ENCODE measurements around the gene TRIM6.
"Not testable (repeated sequence)": the region's sequence is repeated elsewhere in the genome, so short reads cannot be mapped to it uniquely, and the experiment has no call there.

TRIM6 gene

DNA sequence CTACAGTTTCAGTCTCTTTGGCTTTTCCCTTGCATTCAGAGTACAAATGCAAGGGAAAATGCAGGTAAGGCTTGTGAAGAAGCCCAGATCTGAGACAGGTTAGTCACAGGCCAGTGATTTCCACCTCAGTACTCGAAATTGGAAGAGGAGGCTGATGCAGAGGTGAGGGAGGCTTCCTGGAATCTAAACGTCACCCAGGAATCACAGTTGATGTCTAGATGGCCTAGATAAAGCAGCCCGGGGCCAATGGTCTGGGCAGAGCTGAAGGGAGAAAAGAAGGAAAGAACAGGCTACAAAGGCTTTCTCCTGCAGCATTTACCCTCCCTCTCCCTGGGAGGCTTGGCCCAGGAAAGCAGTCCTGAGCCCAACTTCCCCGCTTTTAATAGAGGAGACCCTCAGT lies 8.5 kb downstream of the TRIM6 start:
- no peak for DNase-seq (ENCODE audit: low read depth)

DNA sequence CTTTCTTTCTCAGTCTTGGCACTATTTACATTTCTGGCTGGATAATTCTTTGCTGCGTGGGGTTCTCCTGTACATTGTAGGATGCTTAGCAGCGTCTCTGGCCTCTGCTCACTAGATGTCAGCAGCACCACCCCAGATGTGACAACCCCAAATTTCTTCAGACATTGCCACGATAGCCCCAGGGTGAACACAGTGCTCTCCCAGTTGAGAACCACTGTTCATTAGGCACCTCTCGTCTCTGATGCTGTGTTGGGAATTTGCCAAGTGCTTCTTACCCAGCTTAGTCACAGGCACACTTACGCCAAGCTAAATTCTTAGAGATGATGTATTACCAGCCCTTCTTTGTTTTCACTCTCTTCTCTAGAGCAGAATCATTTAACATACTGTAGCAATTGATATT lies 9.4 kb downstream of the TRIM6 start:
- no peak for DNase-seq (ENCODE audit: low read depth)

DNA sequence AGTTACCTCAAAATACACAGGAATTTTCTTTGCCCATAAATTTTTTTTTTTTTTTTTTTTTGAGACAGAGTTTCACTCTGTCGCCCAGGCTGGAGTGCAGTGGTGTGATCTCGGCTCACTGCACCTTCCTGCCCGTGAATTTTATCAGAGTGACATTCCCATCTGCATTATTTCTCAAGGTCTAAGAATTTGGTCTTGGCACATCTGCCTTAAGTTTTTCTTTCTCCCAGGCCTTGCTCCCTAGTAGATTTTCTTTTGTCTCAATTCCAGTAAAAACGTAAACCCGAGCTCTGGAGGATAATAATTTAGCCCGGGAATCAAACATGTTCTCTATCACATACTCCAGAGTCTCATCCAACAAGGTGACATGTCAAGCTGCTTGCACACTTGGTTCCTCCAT lies 12.4 kb downstream of the TRIM6 start:
- no peak for DNase-seq (ENCODE audit: low read depth)

DNA sequence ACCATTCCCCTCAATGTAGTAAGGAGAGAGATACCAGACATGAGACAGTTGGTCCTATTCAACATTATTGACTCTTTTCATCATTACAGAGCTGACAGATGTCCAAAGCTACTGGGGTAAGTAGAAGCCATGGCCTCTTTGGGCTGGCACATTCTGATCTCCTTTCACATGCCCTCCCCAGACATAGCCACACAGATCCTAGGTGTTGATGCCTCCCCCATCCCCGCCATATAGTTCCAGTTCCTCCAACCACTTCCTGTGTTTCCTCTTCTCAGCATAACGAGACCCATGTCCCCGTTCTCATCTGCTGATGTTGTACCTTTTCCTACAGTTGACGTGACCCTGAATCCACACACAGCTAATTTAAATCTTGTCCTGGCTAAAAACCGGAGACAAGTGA lies 14.0 kb downstream of the TRIM6 start:
- no peak for DNase-seq (ENCODE audit: low read depth)

DNA sequence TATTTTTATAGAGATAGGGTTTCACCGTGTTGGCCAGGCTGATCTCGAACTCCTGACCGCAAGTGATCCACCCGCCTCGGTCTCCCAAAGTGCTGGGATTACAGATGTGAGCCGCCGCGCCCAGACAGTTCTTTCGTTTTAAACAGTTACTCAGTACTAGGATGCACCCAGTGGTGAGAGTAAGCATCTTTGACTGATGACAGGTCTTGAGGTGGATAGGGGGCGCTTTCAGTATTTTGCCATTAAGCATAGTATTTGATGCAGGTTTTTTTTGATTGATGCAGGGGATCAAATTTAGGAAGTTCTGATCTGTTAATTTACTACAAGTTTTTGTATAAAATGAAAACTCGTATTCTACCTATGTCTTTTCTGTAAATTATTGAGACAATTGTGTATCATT lies 15.2 kb downstream of the TRIM6 start:
- no peak for DNase-seq (ENCODE audit: low read depth)

DNA sequence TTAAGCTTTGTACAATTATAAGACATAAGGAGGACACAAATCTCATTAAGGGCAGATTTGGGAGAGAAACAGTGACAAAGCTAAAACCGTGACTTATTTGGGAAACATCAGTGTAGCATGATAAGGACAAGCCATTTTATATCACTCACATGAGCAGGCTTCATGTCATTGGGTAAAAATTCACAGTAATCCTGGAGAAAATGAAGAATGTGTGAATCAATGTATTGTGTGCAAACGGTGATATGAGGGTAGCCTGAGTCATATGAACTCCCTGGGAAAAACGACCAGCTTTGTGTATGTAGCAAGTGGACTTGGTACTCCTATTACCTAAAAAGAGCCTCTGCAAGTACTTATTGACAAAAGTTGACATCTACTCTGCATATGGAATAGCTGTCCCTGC lies 22.4 kb downstream of the TRIM6 start:
- no peak for DNase-seq (ENCODE audit: low read depth)

DNA sequence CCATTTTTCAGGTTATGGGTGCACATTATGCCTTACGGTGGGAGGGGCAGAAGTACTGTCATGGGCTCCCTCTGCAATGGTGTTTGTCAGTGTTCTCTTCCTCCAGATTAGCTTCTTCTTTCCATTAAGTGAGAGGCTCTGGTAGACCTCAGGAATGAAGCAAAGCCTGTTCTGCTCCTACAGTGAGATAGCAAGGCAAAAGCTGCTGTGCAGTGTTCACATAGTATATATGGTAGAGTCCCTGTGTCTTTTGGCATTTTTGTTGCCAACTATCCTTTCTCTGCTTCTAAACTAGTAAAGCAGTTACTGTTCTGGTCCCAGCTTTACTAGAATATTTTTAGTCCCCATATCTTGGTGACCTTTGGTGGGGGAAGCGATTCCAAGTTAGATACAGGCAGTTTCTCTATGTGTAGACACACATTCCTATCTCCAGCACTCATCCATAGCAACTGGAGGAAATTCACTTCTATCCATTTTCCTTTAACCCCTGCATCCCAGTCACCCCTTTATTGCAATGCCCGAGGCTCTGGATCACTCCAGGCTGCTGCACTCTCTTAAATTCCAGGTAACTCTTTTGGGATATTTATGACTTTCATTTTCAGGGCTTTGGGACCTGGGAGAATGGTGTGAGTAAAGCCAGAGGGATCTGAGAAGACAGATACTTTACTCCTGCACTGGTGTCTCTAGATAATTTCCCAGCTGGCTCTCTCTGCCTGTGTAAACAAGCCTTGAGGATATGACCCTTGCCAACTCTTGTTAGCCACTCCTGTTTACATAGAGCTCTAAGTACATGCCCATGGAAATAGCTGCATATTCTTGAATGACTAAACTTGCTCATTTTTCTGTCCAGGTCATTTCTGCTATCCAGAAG lies 24.4 kb downstream of the TRIM6 start:
- no peak for DNase-seq (ENCODE audit: low read depth)

DNA sequence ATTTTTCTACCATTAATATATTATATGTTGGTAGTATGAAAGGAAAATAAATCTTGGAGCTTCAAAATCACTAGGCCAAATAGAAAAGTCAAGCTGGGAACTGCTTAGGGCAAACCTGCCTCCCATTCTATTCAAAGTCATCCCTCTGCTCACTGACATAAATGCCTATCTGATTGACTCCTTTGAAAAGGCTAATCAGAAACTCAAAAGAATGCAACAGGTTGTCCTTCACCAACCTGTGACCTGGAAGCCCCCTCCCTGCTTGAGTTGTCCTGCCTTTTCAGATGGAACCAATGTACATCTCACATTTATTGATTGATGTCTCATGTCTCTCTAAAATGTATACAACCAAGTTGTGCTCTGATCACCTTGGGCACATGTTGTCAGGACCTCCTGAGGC lies 25.1 kb downstream of the TRIM6 start:
- DNase-seq (ENCODE audit: low read depth), result no peak

DNA sequence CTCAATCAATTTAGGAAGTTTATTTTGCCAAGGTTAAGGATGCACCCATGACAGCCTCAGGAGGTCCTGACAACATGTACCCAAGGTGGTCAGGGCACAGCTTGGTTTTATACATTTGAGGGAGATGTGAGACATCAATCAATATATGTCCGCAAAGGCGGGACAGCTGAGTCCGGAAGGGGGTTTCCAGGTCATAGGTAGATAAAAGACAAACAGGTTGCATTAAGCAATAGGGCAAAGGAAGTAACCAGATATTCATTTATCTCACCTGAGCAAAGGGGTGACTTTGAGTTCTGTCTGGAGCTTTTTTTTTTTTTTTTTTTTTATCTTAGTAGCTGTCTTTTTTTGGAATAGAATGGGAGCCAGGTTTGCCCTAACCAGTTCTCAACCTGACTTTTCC lies 26.4 kb downstream of the TRIM6 start:
- DNase-seq (ENCODE audit: low read depth), result no peak

DNA sequence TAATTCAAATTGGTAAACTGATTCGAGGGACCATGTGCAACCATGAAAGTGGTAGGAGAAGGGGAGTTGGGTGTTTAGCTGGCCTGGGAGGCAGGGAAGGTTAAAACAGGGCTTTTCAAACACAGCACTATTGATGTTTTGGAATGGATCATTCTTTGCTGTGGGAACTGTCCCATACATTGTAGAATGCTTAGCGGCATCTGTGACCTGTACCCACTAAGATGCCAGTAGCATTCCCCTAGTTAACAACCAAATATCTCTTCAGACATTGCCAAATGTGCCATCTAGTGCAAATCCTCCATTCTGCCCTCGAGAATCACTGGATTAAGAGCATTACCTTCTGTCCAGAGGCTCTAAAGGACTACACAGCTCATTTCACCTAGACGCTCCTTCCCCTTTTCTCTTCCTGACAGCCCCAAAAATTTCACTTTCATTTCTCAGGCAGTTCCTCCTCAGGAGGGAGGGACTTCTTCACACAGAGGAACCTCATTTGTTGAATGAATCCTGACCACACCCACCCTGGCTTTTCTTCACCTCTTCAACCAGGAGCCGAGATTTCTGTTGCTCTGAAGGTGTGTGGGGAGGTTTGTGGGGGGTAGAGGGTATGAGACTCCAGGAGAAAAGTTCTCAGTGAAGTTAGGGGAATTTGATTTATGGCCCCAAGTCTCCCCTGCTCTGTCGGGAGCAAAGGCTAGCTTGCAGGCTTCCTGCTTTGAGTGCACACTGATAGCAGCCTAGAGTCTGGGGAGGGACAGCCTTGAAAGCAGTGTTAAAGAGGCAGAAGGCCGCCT lies 28.2 kb downstream of the TRIM6 start, which contains the start of gene TRIM34:
TSS of gene TRIM34 (plus strand) at position 513 of the 791 bp plus-strand sequence. CDS start 7,331 bp downstream, outside the sequence.
- DNase-seq (ENCODE audit: low read depth), result peak; percentile 37

DNA sequence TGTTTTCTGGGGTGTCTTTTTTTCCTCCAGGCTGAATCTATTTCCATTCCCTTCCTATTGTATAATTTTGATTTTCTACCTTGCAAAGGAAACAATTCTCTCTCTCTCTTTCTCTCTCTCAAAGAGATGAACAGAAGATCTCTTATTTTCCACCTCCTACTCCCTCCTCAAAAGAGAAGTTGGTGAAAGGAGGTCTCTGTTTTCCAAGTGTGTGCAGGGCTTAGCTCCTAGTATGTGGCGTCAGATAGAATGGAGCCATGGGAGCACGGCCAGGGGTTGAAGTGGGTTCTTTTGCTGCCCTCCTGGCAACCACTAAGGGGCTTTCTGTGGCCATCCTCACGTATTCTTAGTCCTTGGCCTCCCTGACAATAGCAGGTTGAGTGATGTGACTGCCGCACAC lies 28.8 kb downstream of the TRIM6 start:
- no peak for DNase-seq (ENCODE audit: low read depth)

DNA sequence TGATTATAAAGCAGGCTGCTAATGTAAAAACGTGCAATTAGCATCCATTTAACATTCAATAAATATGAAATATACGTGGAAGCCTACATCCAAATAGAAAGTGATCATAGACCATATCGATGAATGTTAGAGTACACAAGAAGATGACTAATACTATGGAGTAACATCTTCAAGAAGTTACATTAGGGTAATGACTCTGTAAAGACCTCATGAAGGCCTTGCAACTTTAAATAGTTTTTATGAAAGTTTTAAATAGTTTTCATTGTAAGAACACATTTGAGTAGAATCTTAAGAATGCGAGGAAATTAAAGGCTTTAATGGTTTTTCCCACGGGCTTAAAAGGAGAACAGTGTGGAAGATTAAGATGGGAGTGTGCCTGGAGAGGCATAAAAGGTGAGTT lies 29.8 kb downstream of the TRIM6 start:
- no peak for DNase-seq (ENCODE audit: low read depth)

DNA sequence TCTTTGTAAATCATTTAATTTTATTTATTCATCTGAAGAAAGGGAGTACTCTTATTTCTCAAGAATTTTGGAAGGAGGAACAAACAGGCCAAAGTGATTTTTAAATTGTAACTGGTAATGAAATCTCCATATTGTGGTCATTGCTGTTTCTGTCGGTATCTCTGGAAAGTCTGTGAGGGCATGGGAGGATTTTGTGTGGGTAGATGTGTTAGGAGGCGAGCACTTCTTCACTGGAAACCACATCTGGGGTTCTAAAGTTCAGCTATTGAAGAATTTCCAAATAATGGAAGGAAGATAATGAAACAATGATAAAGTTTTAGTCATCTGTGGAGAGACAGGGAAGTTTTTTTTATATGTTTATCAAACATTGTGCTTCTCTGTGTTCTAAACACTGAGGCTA lies 35.0 kb downstream of the TRIM6 start:
- no peak for DNase-seq (ENCODE audit: low read depth)

DNA sequence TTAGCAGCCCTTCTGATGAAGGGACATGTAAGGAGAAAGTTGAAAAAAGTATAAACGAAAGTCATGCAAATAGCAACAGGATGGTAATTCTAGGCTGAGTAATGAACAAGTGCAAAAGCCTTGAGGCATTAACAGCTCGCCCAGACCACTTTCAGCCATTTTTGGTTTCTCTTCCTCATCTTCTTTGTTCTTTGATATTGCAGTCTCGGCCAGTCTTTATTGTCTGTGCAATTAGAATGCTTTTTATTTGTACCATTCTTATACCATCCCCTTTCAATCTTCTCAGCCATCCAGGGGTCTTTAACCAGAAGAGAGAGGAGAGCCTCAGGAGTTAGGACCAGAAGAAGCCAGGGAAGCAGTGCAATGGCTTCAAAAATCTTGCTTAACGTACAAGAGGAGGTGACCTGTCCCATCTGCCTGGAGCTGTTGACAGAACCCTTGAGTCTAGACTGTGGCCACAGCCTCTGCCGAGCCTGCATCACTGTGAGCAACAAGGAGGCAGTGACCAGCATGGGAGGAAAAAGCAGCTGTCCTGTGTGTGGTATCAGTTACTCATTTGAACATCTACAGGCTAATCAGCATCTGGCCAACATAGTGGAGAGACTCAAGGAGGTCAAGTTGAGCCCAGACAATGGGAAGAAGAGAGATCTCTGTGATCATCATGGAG lies 35.7 kb downstream of the TRIM6 start:
- no peak for DNase-seq (ENCODE audit: low read depth)

DNA sequence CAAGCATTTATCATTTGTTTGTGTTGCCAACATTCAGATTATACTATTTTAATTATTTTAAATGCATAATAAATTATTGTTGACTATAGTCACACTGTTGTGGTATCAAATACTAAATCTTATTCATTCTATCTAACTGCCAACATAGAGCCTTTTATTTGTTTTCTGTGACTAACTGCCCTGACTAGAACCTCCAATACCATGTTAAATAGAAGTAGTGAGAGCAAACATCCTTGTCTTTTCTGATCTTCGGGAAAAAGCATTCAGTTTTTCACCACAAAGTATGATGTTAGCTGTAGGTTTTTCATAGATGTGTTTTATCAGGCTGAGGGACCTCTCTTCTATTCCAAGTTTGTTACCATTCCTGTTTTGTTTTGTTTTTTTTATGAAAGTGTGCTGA lies 43.5 kb downstream of the TRIM6 start:
- DNase-seq (ENCODE audit: low read depth), result no peak

DNA sequence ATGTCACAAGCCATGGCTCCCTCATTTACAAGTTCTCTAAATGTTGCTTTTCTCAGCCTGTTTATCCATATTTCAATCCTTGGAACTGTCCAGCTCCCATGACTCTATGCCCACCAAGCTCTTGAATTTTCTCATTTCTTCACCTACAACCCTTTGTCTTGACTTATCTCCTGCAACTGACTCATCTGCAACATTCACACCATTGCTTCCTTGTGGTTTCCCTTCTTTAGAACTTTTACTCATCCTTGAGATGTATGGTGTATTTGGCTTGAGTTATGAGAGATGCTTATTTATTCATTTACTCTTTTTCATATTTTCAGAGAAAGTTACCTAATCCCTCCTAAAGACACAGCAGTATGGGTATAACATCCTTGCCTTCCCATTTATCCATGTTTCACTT lies 47.1 kb downstream of the TRIM6 start:
- no peak for DNase-seq (ENCODE audit: low read depth)

DNA sequence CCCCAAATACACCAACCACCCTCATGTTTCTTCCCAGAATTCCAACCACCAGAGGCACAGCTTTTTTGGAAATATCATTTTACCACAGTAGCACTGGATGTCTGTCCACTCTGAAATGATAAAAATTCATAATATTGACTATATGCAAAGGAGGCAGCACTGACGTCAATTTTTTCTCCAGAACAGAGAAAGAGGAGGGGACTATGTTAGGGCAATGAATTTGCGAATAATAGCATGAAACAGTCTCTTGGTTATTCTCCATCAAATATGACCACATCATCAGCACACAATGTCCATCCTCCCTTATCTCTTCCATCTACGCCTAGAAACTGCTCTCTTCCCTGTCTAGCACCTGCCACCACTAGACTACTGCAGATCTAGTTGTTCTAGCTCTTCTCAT lies 49.7 kb downstream of the TRIM6 start:
- DNase-seq (ENCODE audit: low read depth), result no peak

DNA sequence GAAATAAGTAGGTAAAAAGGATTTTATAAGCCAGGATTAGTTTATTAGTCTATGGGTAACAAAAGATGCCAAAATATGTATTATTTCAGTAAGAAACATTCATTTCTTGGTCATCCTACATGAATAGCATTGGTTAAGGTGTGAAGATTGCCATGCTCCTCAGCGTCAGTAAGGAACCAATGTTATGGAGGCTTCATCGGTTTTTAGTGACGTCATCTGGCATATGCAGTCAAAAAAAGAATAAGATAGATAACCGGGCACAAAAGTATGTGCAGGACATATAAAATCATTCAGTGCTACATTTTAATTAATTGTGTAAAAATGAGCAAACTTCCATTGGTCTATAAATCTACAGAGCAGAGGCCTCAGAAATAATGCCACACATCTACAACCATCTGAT lies 59.0 kb downstream of the TRIM6 start:
- DNase-seq (ENCODE audit: low read depth), result no peak

DNA sequence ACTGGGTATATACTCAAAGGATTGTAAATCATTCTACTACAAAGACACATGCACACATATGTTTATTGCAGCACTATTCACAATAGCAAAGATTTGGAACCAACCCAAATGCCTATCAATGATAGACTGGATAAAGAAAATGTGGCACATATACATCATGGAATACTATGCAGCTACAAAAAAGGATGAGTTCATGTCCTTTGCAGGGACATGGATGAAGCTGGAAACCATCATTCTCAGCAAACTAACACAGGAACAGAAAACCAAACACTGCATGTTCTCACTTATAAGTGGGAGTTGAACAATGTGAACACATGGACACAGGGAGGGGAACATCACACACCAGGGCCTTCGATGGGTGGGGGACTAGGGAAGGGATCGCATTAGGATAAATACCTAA lies 60.5 kb downstream of the TRIM6 start:
- not testable (repeated sequence) for DNase-seq (ENCODE audit: low read depth)

DNA sequence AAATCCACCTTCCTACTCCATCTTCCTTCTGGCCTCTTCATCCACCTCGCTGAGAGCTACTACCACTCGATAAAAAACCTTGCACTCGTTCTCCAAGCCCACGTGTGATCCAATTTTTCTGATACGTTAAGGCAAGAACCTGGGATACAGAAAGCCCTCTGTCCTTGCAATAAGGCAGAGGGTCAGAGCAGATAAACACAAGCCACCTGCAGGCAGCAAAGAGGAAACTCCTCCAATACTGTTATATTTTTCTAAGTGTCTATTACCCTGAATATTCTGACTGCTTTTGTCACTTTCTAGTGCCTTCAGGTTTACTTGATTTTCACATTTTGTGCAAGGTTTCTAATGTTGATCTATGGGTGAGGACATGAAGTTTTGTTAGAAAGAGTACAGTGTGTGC lies 61.9 kb downstream of the TRIM6 start:
- DNase-seq (ENCODE audit: low read depth), result no peak
